Lower leg skin (tissue), 3 donors: Measurements from ENCODE around the gene AANAT.

Experiments used
- CTCF ChIP-seq, 3 donors: fragments of 450-650 bp; IDR thresholded peaks; one replicate each; pipeline ENCODE4 v1.5.1; 2016; ENCODE audit warnings: antibody characterized with exemption in 3 of 3, mild to moderate bottlenecking in 3 of 3, moderate library complexity in 2 of 3
- POLR2A ChIP-seq, 2 donors: fragments of 450-650 bp; IDR thresholded peaks; one replicate each; pipeline ENCODE4 v1.6.1; 2016 to 2017; ENCODE audit warnings: antibody characterized with exemption in 2 of 2, mild to moderate bottlenecking in 1 of 2, moderate library complexity in 1 of 2

GRCh38 chr17:76496464-76496863, 29.1 kb downstream of the AANAT start:
- TF ChIP-seq CTCF (IDR thresholded peaks at IDR 0.05) (no peak), POLR2A (IDR thresholded peaks at IDR 0.05) (no peak)
